ENCODE data around the gene SLC39A11.

SLC39A11 gene

DNA sequence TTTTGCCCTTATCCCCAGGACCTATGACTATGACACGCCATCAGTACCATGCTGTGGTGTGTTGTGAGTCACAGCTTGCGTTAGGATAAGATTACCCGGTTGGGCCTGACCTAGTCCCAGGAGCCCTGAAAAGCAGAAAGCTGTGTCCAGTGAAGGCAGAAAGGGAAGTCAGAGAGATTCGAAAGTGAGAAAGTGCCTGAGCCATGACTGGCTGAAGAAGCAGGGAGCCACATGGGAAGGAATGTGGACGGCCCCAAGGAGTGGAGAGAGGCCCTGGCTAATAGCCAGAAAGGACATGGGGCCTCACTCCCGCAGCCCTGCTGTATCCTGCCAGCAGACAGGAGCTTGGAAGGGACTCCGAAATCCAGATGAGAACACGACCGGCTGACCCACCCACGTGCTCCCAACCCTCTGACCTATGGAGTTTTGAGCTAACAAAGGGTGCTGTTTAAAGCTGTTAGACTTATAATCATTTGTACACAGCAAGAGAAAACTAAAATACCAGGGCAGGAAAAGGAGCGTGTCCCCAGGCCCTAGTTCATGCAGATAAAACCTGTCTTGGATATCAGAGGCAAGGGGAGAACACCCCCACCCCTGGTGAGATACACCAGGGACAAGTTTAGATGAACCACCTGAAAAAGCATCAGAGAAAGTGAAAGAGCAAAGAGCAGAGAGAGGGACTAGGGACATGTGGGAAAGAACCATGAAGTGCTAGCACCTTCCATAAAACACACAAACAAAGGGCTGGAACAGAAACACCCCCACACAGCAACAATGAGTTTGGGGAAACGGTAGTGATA lies 115.3 kb downstream of the SLC39A11 start:
- no peak for DNase-seq (ENCODE audit: low read depth)

DNA sequence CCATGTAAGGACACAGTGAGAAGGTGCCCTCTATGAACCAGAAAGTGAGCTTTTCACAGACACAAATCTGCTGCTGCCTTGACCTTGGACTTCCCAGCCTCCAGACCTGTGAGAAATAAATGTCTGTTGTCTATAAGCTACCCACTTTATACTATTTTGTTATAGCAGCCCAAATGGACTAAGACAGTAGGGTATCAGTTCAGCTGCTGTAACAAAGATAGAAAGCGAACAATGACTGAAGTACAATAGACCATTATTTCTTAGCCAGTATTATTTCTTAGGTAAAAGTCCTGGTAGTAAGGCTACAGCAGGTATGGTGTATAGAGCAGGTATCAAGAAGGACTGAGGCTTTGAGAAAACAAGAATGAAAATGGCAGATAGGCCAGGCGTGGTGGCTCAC lies 117.0 kb downstream of the SLC39A11 start:
- DNase-seq (ENCODE audit: low read depth) = no peak

DNA sequence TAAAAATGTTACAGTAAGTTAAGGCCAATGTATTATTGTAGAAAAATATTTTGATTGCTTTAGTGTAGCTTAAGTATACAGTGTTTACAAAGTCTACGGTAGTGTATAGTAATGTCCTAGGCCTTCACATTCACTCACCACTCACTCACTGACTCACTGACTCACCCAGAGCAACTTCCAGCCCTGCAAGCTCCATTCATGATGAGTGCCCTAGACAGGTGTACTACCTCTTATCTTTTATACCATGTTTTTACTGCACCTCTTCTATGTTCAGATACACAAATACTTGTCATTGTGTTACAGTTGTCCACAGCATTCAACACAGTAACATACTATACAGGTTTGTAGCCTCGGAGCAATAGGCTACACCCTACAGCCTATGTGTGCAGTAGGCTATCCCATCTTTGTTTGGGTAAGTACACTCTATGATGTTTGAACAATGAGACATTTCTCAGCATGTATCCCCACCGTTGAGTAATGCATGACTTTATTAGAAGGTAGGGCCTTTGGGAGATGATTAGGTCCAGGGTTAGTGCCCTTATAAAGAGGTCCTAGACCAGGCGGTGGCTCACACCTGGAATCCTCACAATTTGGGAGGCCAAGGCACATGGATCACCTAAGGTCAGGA lies 117.8 kb downstream of the SLC39A11 start:
- no peak for DNase-seq (ENCODE audit: low read depth)

DNA sequence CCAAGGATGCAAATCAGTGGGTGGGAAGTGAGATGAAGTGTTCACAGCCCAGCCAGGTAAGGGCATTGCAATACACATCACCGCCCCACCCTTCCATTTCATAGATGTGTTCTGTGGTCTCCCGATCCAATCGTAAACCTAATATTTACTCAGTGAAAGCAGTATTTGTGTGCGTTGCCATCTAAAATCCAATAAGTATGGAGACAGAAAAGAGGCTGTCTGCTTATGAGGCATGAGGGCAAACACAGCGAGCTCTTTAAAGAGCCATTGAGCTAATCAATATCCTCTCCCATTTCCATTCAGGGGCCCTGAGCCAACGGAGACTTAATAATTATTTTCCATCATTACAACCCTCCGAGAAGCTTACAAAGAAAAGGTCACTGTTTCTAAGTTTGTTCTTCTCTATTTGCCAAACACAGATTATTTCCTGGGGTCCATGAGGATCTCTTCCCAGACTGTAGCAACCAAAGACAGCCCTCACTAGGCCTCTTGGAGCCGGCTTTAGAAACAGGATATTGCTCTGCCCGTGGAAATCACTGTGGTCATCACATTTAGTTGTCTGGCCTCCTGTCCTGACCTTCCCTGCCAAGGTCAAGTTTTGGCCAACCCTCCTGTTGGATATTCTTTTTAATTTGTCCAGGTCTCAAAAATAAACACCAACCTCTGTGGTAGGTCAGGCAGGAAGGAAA lies 120.1 kb downstream of the SLC39A11 start:
- no peak for DNase-seq (ENCODE audit: low read depth)

DNA sequence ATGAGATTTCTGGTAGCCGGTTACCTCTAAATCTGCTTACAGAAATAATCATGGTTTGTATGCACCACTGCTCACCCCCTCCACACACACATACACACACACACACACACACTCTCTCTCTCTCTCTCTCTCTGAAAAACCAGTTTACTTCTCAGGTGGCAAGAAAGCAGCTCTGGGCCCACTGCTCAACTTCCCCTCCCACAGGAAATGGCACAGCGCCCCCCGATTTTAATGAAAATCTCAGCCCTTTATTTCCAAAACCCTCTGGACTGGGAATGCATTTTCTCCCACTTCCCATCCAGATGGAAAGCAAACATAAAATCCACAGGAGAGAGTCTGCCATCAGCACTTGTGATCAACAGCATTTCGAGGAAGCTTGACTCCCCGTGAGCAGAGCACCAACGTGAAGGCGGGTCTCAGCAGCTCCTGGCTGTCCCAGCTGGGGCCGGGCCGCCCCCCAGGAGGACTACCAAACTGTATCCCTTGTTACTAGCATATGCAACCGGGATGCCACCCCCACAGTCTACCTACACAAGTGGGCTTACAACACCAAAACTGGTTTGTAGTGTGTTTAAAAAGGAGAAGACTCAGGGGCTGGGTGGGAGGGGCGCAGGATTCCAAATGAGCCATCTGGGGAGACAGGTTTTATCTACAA lies 121.1 kb downstream of the SLC39A11 start:
- no peak for DNase-seq (ENCODE audit: low read depth)

DNA sequence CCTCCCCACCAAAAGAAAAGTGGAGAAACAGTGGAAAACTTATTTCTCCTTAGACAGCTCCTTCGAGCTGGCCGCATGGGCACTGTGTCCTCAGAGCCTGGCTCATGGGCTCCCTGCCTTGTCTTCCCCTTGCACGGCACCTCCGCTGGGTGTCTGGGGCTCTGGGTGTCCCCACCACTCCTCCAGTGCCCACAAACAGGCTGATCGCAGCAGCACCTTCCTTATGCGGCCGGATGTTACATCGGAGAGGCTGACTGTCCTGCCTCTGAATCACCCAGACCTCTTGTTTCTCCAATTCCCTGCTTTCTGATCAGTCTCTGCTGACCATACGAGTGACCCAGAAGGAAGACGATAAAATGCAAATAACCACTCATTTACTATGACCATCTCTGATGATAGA lies 121.7 kb downstream of the SLC39A11 start:
- DNase-seq (ENCODE audit: low read depth) = no peak

DNA sequence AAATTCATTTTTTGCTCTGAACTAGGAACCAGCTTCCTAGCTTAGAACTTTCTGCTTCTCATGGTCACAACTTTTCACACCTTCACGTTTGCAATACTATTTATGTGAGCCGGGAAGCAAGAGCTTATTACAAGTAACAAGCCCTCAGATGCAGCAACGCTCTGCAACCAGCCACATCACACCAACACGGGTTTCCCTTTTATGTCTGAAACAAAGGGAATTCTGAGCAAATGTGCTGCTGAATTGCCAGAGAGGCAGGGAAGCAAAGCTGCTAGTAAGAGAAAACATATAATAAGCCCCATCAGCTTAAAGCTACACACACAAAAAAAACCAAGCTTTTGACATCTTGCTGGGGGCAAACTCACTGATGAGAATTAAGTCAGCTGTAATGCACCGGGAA lies 122.2 kb downstream of the SLC39A11 start:
- no peak for DNase-seq (ENCODE audit: low read depth)

DNA sequence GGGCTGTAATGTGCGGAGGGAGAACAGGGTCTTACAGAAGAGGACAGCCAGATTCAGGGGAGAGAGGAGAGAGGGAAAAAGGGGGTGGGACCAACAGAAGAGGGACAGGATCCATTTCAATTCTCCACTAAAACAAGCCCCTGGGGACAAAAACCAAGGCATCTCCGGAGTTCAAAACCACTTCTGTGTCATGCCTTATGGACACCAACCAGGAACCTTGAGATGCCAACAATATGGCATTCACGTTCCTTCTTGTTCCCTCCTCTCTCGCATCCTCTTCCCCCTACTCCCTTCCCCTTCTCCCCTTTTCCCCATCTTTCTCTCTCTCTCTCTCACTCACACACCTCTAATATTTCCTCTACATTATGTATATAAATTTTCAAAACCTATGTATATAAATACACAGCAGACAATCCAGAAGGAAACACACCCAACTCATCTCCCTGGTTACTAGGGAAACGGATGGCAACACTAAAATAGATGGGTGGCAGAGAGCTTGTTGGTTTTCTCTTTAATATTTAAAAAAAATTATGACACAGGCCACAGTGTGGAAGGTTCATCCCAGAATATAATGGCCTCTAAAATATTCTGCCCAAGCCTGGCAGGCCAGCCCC lies 123.1 kb downstream of the SLC39A11 start:
- DNase-seq (ENCODE audit: low read depth) = no peak

DNA sequence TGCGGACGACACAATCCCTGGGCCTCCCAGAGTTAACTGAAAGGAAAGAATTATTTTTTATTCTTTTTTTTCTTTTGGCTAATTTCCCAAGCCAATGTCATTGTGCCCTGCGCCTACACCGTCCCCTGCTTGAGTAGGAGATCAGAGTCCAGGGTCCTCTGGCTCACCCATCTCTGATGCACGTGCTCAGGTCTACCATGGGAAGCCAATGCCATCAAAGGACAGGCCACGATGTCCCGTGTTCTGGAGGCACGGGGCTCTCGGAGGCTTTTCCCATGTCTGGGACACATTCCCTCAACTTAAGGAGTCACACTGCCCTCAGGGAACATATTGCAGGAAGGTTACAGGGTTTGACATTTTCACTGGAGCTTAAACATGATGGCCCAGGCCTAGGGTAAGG lies 123.7 kb downstream of the SLC39A11 start:
- DNase-seq (ENCODE audit: low read depth) = no peak

DNA sequence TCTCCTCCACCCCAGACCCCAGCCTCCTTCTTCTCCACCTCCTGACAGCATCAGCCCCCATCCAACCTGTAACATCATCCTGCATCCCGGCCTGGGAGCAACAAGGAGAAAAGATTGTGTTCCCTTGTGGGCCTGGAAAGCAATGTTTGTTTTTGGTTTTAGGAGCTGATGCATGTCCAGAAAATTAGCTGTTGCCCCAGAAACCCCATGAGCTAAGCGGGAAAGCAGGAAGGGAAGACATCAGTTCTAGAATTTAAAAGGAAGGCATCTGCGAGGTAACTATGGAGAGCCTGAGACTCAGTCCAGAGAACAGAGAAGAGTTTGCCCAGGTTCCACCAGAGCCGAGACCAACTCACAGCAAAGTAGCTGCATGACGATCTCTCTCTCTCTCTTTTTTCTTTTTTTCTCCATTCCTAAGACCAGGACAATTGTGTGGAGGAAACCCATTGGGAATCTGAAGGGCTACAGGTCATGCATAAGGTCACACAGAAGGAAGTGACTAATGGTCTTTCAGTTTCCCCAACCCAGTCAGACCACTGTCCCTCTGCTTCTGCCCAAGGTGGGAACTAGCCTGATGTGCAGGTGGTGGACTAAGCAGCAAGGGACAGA lies 124.4 kb downstream of the SLC39A11 start:
- DNase-seq (ENCODE audit: low read depth) = no peak

DNA sequence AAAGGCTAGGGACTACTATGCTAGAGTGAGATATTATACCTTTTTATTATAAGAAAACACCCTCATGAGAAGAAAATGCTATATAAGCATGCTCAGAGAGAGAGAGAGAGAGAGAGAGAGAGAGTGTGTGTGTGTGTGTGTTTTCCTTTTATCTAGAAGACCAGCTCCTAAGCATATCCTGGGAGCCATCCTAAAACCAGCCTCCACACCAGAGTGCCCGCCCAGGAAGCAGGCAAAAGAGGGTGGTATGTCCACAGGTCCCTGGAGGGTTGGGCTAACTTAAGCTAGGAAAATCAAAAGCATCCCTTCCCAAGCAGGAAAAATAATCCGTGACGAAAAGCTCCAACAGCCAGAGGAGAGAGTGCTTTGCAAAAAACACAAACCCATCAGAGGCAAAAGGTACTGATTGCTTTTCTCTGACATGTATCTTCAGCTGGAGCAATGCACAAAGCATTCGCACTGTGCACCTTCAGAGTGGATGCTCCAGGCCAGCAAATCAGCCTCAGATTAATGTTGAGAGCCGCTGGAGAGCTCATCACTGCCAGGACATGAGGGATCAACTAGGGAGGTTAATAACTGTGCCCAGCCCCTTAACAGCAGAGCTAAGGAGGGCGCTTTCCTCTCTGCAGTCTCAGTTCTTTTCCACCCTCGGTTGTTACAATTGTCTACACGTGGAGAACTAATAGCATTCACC lies 125.1 kb downstream of the SLC39A11 start:
- no peak for DNase-seq (ENCODE audit: low read depth)

DNA sequence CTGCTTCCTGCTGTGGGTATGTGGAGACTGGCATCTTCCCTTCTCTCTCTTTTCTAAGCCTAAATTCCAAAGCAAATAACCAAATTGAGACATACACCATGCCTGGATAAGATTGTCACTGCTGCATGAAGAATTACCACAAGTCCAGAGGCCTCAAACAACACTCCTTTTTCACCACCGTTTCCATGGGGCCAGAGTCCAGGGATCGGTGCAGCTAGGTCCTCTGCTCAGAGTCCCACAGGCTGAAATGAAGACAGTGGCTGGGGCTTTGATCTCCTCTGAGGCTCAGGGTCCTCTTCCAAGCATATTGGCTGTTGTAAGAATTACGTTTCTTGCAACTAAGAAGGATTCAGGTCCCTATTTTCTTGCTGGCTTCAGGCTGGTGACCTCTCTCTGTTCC lies 130.4 kb downstream of the SLC39A11 start:
- no peak for DNase-seq (ENCODE audit: low read depth)

DNA sequence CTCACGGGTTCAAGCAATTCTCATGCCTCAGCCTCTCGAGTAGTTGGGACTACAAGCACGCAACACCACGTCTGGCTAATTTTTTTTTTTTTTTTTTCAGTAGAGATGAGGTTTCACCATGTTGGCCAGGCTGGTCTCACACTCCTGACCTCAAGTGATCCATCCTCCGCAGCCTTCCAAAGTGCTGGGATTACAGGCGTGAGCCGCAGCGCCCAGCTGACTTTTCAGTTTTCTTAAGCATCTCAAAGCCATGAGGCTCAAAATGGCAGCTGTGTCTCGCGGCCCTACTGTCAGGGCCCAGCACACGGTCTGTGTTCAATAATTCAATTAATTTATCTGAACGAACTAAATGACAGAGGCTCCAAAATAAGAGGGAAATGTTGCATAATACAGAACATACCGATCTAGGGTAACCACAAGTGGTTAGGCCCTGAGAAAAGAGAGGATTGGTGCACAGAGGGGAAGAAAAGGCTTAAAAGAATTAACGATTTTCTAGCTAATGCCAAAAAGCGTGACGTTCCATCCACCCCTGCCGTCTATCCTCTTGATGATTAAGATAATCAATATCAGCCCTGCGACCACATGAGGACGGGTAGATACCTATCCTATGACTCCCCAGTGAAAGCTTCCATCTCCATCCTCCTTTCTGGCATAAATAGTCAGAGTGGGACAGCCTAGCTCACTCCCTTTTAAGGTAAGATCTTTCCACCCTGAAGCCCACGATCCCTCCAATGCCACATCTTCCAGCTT lies 136.9 kb downstream of the SLC39A11 start:
- no peak for DNase-seq (ENCODE audit: low read depth)

DNA sequence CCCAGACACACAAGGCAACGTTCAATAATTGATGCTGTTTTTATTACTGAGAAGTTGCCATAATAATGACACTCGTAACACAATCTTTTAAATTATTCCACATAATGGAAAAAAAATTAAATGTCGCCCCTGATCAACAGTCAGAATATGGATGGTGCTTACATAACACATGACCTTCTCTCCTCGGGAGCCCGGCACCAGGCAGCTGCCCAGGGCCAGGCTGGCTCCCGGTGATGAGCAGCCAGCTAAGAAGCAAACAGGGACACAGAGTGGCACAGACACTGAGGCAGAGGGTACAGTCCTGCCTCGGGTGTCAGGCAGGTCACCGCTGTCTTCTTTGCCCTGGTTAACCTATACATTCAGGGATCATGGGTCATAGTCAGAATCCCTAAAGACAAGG lies 137.9 kb downstream of the SLC39A11 start:
- DNase-seq (ENCODE audit: low read depth) = no peak

DNA sequence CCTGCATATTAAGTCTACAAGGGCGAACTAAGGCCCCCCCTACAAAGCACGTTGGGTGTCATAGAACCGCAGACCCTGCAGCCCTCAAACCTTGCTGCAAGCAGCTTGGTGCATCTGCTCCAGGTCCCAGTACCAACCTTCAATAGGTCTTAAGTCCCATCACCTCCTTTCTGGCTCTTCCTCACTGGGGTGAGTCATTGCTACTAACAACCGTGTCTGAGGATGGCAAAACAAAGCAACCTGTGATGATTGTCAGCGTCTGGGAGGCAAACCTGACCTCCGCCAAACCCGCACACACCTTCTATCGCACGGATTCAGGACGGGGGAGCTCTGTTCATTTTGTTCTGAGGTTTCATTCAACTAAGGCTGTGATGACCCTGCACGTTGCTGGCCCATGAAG lies 138.9 kb downstream of the SLC39A11 start:
- DNase-seq (ENCODE audit: low read depth) = no peak

DNA sequence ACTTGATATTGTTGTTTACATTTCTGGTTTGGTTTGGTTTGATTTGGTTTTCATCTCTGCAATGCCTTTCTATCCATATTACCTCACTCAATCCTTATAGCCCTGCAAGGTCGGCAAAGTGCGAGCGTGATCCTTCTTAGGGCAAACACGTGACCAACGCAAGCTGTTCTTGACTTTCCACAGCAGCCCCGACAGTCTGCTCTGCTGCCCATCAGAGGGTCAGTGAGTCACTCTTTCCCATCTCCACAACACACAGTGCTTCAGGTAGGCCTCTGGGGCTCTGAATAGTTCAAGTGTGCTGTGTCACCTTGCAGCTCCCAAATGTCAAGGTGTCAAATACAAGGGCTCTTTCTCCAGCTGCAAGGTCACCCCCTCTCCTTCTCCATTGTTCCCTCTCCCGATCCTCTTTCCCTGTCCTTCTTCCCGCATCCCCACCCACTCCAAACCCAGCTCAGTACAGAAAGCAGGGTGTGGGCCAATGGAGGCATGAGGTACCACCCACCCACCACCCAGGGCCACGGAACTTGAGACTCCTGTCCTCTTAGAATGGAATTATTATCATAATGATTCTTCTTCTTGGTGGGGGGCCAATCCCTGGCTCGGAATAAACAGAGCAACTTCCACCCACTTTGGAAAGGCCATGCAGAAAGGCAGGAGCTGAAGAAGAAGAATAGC lies 139.7 kb downstream of the SLC39A11 start:
- DNase-seq (ENCODE audit: low read depth) = no peak

DNA sequence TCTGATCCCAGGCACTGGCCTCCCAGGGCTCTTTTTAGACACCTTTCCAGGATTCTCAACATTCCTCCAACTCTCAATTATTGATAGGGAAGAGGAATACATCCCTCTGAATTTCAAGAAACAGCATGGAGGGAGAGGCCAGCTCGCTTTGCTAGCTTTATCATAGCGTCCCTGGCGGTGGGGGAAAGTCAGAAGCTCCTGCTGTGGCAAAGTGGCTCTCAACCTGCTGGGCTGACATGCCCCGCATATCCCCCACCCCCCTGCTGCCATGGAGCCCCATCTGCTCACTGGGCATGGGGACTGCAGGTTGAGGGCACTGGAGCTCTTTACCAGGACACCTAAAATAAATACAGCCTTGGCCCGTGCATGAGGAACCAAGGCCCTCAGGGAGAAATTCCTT lies 140.3 kb downstream of the SLC39A11 start:
- no peak for DNase-seq (ENCODE audit: low read depth)

DNA sequence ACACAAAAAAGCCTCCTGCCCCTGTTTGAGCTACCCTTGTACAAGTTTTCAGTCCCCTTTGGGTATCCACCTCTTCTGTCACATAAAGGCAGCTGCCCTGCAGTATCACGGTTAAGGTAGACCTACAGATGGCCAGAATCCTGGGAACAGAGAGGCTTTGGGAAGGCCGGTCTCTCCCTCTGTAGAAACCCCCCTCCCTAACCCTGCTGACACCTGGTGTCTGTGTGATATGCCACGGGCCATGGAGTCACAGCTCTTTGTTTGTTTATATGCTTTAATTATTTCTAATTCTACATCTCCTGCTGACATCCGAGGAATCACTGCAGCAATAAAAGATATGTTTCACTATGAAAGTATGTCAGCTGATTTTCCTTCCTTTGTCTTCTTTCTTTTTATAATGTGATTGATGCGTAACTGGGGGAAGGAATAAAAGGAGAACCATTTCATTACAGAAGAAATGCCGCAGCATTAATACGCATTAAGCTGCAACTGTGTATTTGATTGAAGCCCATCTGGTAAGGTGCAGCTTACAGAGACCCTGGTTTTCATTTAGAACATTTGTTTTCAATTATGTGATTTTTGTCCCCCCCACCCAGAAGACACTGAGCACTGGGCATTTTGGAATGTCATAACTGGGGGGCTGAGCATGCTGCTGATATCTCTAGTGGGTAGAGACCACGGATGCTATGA lies 142.1 kb downstream of the SLC39A11 start:
- no peak for DNase-seq (ENCODE audit: low read depth)

DNA sequence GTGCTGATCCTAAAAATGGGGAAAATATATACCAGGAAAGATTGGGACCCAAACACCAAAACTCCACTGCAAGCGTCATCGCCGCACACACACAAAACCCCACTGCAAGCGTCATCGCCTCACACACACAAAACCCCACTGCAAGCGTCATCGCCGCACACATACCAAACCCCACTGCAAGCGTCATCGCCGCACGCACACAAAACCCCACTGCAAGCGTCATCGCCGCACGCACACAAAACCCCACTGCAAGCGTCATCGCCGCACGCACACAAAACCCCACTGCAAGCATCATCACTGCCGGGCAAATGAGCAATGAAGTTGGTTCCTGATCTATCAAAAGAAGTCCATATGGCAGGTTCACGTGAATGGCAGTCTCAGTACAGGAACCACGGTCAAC lies 144.4 kb downstream of the SLC39A11 start:
- DNase-seq (ENCODE audit: low read depth) = no peak
